SK-N-DZ (cell line): ENCODE measurements around the gene KRTAP9-2.
"Not testable (repeated sequence)": the region's sequence is repeated elsewhere in the genome, so short reads cannot be mapped to it uniquely, and the experiment has no call there.

Experiments used
- DNase-seq: peaks from one replicate; pipeline ENCODE4 v3.0.0-alpha.2; 2015; ENCODE audit warnings: low spot score

KRTAP9-2 gene

DNA sequence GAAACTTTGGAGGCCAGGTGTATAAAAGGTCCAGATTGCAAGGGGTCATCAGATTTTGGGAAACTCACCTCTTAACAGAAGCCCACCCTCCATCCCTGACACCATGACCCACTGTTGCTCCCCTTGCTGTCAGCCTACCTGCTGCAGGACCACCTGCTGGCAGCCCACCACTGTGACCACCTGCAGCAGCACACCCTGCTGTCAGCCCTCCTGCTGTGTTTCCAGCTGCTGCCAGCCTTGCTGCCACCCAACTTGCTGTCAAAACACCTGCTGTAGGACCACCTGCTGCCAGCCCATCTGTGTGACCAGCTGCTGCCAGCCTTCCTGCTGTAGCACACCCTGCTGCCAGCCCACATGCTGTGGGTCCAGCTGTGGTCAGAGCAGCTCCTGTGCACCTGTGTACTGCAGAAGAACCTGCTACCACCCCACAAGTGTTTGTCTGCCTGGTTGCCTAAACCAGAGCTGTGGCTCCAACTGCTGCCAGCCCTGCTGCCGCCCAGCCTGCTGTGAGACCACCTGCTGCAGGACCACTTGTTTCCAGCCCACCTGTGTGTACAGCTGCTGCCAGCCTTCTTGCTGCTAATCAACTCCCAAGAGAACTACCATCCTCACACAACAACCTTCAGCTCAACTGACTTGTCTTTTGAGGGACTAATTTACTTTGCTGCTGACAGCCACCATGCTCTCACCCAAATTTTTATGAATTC, 6.1 kb downstream of the KRTAP9-2 start, which contains the start of gene KRTAP9-3:
KRTAP9-3 (plus strand) TSS at position 51 of the 707 bp plus-strand sequence; CDS start at position 104, 53 bp downstream.
- not testable (repeated sequence) for DNase-seq

DNA sequence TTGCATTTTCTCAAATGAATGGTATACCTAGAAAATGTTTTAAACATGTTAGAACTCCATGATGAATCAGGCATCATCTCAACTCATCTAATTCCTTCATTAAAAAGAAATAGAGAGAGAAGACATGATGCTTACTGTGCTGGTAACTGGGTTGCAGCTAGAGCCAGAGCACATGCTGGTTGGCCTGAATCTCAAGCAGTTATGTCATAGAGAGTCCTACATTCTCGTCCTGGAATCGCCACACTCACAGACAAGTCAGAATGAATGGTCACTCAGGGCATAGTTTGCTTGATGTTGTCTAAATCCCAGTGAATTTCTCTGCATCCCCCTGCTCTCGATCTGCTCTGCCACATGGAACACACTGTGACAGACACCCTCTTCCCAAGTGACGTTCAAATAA, 10.7 kb downstream of the KRTAP9-2 start:
- DNase-seq: not testable (repeated sequence)

DNA sequence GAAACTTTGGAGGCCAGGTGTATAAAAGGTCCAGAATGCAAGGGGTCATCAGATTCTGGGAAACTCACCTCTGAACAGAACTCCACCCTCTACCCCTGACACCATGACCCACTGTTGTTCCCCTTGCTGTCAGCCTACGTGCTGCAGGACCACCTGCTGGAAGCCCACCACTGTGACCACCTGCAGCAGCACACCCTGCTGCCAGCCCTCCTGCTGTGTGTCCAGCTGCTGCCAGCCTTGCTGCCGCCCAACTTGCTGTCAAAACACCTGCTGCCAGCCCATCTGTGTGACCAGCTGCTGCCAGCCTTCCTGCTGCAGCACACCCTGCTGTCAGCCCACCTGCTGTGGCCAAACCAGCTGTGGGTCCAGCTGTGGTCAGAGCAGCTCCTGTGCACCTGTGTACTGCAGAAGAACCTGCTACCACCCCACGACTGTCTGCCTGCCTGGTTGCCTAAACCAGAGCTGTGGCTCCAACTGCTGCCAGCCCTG, 11.5 kb downstream of the KRTAP9-2 start, which contains the start of gene KRTAP9-8:
KRTAP9-8 (plus strand) TSS at position 51 of the 489 bp plus-strand sequence; CDS start at position 104, 53 bp downstream.
- not testable (repeated sequence) for DNase-seq

DNA sequence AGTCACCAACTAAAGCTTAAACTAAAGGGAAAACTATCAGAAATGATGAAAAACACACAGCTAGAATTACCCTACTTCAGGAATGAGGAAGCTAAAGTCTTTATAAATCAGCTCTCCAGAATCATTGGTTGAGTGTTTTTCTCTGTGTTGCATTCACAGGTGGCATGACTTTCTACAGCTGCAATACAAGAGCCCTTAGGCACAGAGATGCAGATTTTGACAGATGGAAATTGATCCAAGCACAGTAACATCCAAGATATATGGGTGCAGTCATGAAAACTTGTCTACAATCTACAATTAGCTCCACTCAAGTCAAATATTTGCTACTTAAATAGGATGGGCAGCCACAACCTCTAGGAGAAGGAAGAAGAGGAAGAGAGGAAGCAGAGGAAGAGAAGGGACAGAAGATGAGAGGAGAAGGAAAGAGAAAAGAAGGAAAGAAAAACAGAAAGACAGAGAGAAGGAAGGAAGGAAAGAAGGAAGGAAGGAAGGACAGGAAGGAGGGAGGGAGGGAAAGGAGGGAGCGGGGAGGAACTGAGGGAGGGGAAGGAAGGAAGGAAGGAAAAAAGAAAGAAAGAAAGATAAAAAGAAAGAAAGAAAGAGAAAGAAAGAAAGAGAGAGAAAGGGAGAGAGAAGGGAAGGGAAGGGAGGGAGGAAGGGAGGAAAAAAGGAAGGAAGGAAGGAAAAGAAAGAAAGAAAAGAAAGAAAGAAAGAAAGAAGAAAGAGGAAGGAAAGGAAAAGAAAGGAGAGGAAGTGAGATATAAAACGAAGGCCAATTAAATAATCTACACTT, 20.7 kb downstream of the KRTAP9-2 start:
- not testable (repeated sequence) for DNase-seq

DNA sequence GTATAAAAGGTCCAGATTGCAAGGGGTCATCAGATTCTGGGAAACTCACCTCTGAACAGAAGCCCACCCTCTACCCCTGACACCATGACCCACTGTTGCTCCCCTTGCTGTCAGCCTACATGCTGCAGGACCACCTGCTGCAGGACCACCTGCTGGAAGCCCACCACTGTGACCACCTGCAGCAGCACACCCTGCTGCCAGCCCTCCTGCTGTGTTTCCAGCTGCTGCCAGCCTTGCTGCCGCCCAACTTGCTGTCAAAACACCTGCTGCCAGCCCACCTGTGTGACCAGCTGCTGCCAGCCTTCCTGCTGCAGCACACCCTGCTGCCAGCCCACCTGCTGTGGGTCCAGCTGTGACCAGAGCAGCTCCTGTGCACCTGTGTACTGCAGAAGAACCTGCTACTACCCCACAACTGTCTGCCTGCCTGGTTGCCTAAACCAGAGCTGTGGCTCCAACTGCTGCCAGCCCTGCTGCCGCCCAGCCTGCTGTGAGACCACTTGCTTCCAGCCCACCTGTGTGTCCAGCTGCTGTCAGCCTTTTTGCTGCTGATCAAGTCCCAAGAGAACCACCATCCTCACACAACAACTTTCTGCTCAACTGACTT, 23.3 kb downstream of the KRTAP9-2 start, which contains the start of gene KRTAP9-4:
KRTAP9-4 (plus strand) TSS at position 51 of the 604 bp plus-strand sequence; CDS start at position 85, 34 bp downstream.
- DNase-seq: peak; percentile 0

DNA sequence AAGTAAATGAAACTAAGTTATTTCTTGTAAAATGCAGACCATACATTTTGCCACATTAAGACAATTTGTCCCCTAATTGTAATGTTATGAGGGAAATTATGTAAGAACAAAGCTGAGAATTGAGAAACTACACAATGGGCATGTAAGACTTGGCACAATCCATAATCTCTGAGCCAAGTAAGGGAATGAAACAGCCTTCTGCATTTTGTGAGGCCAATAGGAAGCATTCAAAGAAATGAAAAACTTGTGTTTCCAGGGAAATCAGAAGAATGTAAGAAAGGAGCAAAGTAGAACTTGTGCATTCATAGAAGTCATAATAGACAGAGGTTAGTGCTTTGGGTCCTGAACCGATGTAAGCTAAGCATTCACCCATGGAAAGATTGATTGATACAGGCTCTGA, 24.8 kb downstream of the KRTAP9-2 start:
- no peak for DNase-seq

DNA sequence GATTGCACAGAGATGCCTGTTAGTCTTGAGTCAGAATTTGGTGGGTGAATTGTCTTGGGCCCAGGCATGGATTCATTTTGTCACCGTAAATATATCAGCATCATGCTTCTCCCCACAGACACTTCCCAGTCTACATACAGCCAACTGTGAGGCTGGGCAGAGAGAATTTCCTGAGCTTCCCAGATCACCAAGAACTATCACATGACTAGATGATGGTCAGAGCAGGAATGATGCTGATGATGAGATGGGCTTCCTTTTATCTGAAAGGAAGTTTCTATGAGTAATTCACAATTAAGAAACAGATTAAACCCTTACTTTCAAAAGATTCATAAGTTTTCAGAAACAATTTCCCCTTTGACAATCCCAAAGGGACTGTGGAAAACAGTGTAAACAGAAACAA, 28.4 kb downstream of the KRTAP9-2 start:
- peak; percentile 0 for DNase-seq

DNA sequence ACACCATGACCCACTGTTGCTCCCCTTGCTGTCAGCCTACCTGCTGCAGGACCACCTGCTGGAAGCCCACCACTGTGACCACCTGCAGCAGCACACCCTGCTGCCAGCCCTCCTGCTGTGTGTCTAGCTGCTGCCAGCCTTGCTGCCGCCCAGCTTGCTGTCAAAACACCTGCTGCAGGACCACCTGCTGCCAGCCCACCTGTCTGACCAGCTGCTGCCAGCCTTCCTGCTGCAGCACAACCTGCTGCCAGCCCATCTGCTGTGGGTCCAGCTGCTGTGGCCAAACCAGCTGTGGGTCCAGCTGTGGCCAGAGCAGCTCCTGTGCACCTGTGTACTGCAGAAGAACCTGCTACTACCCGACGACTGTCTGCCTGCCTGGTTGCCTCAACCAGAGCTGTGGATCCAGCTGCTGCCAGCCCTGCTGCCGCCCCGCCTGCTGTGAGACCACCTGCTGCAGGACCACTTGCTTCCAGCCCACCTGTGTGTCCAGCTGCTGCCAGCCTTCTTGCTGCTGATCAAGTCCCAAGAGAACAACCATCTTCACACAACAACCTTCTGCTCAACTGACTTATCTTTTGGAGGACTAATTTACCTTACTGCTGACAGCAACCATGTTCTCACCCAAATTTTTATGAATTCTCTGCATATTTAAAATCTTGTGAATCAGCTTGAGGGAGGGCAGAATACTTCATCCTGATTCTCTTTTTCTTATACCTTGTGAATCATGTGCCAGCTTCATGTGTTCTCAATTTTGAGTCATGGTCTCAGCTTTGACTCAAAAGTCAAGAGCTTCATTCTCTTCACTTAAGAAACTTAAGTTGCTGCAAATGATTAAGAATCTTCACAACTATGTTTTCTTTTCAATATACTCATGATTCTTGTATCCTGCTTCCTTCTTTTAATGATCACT, 29.2 kb downstream of the KRTAP9-2 start, which contains the start of gene KRTAP9-9:
KRTAP9-9 (plus strand) TSS at position 4 of the 910 bp plus-strand sequence.
- peak; percentile 0 for DNase-seq

DNA sequence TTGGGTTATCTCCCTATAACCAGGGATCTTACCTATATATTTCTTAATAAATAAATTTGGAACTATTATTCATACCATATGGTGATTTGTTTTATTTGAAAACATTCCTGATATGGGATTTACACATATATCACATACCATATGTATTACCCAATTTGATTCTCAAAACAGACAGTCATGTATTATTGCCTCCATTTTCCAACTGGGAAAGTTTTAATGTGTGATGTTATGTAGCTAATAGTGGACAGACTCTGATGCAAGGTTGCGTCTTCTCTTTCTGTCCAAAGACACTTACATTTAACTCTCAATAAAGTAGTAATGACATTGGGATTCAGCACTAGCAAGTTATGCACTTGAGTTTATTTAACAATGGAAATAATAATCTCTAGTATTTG, 29.8 kb downstream of the KRTAP9-2 start:
- peak; percentile 0 for DNase-seq

DNA sequence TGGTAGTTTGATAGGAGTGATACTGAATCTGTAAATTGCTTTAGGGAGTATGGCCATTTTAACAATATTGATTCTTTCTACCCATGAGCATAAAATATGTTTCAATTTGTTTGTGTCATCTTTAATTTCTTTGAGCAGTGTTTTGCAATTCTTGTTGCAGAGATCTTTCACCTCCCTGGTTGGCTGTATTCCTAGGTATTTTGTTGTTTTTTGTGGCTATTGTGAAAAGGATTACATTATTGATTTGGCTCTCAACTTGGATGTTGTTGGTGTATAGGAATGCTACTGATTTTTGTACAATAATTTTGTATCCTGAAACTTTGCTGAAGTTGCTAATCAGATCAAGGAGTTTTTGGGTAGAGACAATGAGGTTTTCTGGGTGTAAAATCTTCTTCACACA, 32.0 kb downstream of the KRTAP9-2 start:
- no peak for DNase-seq

DNA sequence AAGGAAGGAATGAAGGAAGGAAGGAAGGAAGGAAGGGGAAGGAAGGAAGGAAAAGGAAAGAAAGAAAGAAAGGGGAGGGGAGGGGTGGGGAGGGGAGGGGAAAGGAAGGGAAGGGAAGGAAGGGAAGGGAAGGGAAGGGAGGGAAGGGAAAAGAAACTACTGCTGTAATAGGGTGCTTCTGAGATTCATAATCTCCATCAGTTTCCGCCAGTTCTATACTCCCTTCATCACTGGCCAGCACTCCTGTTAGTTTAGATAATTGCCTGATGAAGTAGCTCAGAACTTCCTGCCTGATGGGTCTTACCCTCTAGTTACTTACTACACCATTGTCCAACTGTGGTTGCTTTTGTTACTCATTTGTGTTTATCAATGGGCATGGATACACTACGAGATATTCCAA, 36.8 kb downstream of the KRTAP9-2 start:
- no peak for DNase-seq

DNA sequence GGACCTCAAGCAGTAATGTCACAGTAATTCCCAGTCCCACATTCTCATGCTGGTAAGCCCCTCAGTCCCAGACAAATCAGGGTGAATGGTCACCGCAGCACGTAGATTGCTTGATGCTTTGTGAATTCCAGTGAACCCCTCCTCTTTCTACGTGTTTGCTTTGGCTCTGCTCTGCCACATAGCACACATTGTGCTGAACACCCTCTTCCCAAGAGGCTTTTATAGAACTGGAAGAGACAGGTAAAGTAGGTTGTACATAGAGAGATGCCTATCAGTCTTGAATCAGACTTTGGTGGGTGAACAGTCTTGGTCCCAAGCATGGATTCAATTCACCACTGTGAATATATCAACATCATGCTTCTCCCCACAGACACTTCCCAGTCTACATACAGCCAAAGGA, 38.2 kb downstream of the KRTAP9-2 start:
- peak; percentile 0 for DNase-seq

DNA sequence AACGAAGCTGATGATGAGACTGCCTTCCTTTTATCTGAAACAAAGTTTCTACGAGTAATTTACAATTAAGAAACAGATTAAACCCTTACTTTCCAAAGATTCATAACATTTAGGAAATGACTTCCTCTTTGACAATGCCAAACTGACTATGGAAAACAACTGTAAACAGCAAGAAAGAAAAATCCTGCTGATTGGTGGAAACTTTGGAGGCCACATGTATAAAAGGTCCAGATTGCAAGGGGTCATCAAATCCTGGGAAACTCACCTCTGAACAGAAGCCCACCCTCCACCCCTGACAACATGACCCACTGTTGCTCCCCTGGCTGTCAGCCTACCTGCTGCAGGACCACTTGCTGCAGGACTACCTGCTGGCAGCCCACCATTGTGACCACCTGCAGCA, 38.6 kb downstream of the KRTAP9-2 start, which contains the start of gene KRTAP9-6:
KRTAP9-6 (plus strand) TSS at position 301 of the 400 bp plus-strand sequence; CDS start at position 301, 0 bp downstream.
- no peak for DNase-seq

DNA sequence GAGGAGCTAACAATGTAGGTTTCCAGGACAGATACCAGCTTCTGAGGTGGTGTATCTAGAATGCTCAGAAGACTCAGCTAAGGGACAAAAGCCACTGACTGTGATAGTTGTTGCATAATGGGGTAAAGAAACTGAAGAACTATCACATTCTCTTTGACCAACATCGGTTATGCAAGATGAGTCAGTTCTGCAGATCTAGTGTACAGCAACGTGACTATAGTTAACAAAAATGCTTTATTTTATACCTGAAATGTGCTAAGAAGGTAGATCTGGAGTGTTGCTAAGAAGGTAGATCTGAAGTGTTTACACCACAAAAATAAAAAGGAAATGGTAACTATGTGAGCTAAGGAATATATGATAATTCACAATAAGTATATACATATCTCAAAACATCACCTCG, 41.3 kb downstream of the KRTAP9-2 start:
- no peak for DNase-seq

DNA sequence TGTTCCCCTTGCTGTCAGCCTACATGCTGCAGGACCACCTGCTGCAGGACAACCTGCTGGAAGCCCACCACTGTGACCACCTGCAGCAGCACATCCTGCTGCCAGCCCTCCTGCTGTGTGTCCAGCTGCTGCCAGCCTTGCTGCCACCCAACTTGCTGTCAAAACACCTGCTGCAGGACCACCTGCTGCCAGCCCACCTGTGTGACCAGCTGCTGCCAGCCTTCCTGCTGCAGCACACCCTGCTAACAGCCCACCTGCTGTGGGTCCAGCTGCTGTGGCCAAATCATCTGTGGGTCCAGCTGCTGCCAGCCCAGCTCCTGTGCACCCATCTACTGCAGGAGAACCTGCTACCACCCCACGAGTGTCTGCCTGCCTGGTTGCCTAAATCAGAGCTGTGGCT, 44.9 kb downstream of the KRTAP9-2 start:
- DNase-seq: not testable (repeated sequence)

DNA sequence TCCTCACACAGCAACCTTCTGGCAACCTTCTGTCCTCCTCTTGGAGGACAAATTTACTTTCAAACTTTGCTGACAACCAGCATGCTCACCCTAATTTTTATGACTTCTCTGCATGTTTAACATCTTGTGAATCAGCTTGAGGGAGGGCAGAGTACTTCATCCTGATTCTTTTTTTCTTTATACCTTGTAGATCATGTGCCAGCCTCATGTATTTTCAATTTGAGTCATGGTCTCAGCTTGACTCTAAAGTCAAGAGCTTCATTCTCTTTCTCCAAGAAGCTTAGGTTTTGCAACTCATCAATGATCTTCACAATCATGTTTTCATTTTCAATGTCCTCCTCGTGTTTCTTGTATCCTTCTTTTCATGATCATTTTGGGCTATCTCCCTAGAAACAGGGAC, 45.4 kb downstream of the KRTAP9-2 start:
- no peak for DNase-seq

DNA sequence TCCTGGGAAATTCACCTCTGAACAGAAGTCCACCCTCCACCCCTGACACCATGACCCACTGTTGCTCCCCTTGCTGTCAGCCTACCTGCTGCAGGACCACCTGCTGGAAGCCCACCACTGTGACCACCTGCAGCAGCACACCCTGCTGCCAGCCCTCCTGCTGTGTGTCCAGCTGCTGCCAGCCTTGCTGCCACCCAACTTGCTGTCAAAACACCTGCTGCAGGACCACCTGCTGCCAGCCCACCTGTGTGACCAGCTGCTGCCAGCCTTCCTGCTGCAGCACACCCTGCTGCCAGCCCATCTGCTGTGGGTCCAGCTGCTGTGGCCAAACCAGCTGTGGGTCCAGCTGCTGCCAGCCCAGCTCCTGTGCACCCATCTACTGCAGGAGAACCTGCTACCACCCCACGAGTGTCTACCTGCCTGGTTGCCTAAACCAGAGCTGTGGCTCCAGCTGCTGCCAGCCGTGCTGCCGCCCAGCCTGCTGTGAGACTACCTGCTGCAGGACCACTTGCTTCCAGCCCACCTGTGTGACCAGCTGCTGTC, 49.3 kb downstream of the KRTAP9-2 start, which contains the start of gene KRTAP9-7:
KRTAP9-7 (plus strand) TSS at position 51 of the 543 bp plus-strand sequence; CDS start at position 51, 0 bp downstream.
- DNase-seq: not testable (repeated sequence)
